ENCODE results near the gene SGK2.

Gene SGK2

DNA sequence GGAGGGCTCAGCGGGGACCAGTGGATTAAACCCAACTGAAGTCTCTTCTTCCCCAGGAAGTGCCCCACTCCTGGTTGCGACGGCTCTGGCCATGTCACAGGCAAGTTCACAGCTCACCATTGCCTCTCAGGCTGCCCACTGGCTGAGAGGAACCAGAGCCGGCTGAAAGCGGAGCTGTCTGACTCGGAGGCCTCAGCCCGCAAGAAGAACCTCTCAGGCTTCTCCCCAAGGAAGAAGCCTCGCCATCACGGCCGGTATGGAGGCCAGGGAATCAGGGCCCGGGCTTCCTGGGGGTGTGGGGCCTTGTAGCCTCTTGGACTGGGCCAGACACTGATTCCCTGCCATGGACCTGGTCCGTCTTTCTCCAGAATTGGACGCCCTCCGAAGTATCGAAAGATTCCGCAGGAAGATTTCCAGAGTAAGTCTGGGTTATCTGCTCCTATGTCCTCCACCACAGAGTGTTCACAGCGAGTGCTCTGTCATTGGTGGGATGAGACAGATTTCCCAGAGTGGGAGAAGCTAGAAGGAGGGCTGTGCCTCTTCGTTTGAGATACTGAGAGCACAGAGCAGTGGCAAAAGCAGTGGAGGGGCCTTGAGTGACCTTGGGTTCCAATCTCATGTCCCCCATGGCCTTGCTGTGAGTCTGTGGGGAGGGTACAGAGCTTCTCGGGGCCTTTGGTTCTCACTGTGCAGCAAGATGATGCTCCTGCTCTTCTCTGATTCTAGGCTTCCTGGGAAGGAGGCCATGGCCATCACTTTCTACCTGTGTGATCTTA, 22.6 kb upstream of the SGK2 start:
- peak; percentile 28 for DNase-seq (ENCODE audit: low spot score)

DNA sequence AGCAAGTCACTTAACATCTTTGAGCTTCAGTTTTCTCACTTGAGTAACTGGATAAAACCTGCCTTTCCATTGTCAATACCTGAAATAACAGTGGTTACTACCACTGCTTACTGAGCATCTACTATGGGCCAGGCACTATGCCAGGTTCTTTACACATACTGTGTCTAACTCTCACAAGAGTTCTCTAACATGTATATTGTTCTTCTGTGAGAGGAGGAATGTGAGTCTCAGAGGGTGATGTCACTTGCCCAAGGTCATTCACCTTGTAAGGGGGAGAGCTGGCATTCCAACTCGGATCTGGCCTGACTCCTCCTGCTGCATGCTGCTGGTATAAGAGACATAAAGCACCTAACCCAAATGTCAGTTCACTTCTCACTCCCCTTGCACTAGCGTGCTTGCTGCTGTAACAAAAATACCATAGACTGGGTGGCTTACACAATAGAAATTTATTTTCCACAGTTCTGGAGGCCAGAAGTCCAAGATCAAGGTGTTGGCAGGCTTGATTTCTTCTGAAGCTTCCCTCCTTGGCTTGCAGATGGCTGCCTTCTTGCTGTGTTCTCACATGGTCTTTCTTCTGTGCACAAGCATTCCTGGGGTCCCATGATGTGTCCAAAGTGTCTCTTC, 21.9 kb upstream of the SGK2 start:
- peak; percentile 6 for DNase-seq (ENCODE audit: low spot score)

- DNase-seq (ENCODE audit: low spot score): peak; percentile 69
These were observed 20.6 kb upstream of the SGK2 start for GRCh38 chr20:43537921-43538877.

- no peak for DNase-seq (ENCODE audit: low spot score)
These were observed 19.7 kb upstream of the SGK2 start for GRCh38 chr20:43538878-43539700.

- DNase-seq (ENCODE audit: low spot score): no peak
These were observed 18.7 kb upstream of the SGK2 start for GRCh38 chr20:43539975-43540672.

DNA sequence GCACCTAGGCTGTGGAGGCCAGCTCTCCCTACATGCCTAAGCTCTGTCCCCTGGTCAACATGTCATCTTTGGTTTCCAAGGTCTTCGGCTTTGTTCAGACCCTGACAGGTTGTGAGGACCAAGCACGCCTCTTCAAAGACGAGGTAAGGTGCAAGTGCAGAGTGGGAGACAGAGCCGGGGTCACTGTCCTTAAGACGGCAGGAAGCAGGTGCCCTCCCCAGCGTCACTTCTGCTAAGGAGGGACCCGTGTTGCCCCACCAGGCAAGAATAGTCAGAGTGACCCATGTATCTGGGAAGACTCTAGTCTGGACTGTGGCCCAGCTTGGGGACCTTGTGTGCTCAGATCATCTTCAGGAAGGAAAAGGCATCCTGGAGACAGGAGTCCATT, 18.2 kb upstream of the SGK2 start:
- no peak for DNase-seq (ENCODE audit: low spot score)

GRCh38 chr20:43541214-43541613, 17.6 kb upstream of the SGK2 start:
- DNase-seq (ENCODE audit: low spot score): no peak

DNA sequence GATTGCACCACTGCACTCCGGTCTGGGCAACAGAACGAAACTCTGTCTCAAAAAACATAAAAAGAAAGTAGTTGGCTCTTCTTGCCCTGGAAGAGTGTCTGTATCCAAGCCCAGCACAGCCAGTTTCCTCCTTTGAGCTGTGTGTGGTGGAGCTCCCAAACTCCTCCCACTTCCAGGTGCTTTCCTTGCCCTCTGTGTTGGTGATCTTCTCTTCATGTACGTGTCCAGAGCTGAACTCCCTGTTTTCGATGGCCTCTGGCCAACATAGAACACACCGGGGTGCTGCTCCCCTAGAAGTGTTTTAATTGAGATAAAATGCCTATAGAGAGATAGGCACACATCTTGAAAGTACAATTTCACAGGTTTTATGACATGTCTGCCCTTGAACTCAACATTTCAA, 16.7 kb upstream of the SGK2 start:
- no peak for DNase-seq (ENCODE audit: low spot score)

DNA sequence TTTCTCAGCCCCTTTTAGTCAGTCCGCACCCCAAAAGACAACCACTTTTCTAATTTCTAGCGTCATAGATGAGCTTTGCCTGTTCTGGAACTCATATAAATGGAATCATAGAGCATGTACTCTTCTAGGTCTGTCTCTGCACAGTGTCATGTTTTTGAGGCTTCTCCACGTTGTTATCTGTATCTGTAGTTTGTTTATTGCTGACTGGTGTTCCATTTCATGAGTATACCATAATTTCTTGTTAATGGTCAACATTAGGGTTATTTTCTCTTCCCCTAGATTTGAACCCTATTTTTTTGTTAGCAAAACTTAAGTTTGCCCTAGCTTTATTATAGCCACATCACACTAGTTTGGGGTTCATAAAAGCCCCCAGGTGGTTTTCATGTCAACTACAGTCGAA, 16.2 kb upstream of the SGK2 start:
- no peak for DNase-seq (ENCODE audit: low spot score)

GRCh38 chr20:43543138-43543537, 15.7 kb upstream of the SGK2 start:
- DNase-seq (ENCODE audit: low spot score): no peak

GRCh38 chr20:43544501-43544900, 14.3 kb upstream of the SGK2 start:
- no peak for DNase-seq (ENCODE audit: low spot score)

GRCh38 chr20:43545837-43546578, 12.8 kb upstream of the SGK2 start:
- no peak for DNase-seq (ENCODE audit: low spot score)

DNA sequence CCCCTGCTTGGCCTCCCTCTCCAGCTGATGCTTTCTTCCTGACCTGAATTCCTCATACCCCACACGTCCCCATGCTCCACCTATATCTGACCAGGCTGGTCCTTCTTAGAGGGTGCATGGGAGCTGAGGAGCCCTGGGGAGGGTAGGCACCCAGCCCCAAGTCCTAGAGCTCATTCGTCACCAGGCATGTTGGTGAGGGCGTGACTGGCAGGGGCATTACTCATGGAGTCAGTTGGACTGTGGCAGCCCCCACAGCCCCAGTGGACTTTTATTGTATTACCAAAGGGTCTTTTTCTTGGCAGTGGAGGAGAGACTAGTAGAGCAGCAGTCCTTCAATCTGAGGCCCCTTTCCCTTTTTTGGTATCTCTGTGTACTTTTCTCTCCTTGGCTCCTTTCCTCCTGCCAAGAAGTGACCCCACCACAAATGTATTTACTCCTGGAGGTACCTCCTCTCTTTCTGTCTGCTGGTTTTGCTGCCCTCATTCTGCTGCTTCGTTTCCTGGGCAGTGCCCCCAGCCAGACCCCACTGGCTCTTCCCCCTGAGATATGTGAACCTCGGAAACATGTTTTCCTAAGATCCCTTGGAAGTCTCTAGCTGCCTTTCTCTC, 10.4 kb upstream of the SGK2 start:
- no peak for DNase-seq (ENCODE audit: low spot score)

DNA sequence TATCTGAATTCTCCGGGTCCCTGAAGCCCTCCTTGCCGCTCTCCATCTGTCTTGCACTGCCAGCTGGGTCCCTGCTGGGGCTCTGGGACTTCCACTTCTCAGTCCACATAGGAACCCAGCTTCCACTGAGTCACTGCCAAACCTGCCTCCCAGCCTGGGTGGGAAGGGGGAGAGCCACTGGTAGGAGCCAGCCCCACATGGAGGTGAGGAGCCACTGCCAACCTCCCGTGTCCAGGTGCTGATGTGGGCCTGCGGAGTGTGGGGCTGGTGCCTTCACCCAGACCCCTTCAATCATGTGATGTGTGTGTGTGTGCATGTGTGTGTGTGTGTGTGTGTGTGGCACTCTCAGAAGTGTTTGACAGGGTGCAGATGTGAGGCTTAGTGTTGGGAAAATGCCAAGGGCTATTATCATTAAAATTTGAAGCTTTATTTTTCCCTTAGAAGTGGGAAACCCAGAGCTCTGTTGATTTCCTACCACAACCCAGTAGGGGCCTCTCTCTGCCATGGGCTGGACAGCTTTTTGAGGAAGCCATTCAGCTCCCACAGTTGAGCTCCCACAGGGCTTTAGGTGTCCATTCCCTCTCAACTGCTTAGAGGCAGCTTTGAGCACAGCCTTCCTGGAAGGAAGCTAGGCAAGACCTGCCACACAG, 9.3 kb upstream of the SGK2 start:
- no peak for DNase-seq (ENCODE audit: low spot score)

- DNase-seq (ENCODE audit: low spot score): no peak
These were observed 8.4 kb upstream of the SGK2 start for GRCh38 chr20:43550456-43550855.

GRCh38 chr20:43554369-43554768, 4.5 kb upstream of the SGK2 start:
- no peak for DNase-seq (ENCODE audit: low spot score)

GRCh38 chr20:43559147-43559987, 540 bp downstream of the SGK2 start:
- DNase-seq (ENCODE audit: low spot score): no peak

DNA sequence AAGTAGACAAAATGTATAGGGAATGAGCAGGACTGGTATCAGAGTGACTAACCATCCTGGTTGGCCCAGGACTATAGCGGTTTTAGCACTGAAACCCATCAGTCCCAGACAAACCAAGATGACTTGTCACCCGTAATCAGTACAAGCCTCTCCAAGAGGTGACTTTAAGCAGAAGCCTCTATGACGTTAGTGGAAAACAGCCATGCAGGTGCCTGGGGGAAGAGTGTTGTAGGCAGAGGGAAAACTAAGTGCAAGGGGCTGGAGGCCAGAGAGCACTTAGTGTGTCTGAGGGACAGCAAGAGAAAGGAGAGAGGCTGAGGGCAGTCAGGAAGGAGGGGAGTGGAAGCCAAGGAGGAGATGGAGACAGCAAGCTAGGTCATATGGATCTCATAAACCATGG, 2.1 kb downstream of the SGK2 start:
- DNase-seq (ENCODE audit: low spot score): no peak

DNA sequence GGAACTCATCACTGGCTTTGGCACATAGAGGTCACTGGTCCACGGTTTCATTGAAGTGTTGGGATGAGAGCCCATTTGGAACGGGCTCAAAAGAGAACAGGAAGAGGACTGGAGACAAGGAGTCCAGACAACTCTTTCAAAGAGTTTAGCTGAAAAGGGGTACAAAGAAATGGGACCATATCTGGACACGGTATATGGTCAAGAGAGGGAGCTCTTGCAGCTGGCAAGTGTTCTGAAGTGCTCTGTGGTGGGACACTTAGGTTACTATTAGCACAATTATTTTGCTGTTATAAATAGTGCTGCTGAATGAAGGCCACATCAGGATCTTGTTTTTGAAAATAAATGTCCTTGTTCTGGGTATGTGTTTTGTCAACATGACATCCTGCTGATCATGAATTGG, 4.6 kb downstream of the SGK2 start:
- DNase-seq (ENCODE audit: low spot score): no peak
